ENCODE measurements around the gene KIAA0319L. TPM values are rescaled to one million over a fixed set of nuclear protein-coding genes. Genes with fewer than 3 reads are reported as not detected.

KIAA0319L gene
- total RNA-seq, 1 experiment from 2014 or later = 46.4 TPM

DNA sequence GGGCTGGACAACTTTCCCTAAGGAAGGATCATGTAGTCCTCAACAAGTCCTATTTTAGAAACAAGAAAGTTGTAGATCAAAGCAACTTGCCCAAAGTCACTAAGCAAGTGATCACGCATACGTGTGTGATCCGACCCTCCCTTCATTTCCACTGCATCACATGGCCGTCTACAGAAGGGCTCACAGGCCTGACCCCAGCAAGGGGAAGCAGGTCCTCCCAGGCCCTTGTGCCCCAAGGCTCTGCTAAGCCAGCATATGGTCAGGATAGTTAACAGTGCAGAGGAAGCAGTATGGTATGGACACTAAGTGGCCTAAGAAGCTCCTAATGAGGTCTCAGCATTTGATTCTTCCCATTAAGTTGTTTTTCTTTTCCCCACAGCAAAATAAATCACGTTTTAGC lies 40.7 kb upstream of the KIAA0319L start:
- Histone ChIP-seq H2BK15ac (ENCODE audit: low read depth, low read length) (no peak overlapping the region), H2BK12ac (ENCODE audit: insufficient read length, low read depth, low read length) (no peak overlapping the region), H4K5ac (ENCODE audit: insufficient read length, low read depth, low read length) (no peak overlapping the region), H4K20me1 (ENCODE audit: control insufficient read depth, insufficient read depth, insufficient read length) (no peaks in the 10 kb centered on the region), H3T11ph (ENCODE audit: low read length) (no peak overlapping the region), H2AK5ac (ENCODE audit: insufficient read length, low read length) (no peak overlapping the region), H4K8ac (replicated peaks; ENCODE audit: insufficient read length, low read depth, low read length) (no peak overlapping the region), H2AFZ (ENCODE audit: low read length) (no peak overlapping the region), H3K4me1 (ENCODE audit: insufficient read depth, low read length) (no peaks in the 10 kb centered on the region), H3K9me3 (ENCODE audit: control insufficient read depth, low read depth, low read length) (no peaks in the 10 kb centered on the region), H2BK120ac (ENCODE audit: low read depth, low read length, poor library complexity, severe bottlenecking) (no peak overlapping the region), H3K23ac (ENCODE audit: insufficient read length, low read depth, low read length) (no peak overlapping the region), H3K27ac (ENCODE audit: insufficient read length, low read depth, low read length) (no peak overlapping the region), H3K4ac (ENCODE audit: low read depth, low read length) (no peak overlapping the region), H3K79me1 (ENCODE audit: insufficient read depth, low read depth, low read length, poor library complexity, severe bottlenecking) (no peaks in the 10 kb centered on the region), H2BK20ac (ENCODE audit: low read depth, low read length, poor library complexity, severe bottlenecking) (no peak overlapping the region), H2BK5ac (ENCODE audit: insufficient read length, low read length) (no peak overlapping the region), H3K56ac (ENCODE audit: insufficient read length, low read depth, low read length) (no peak overlapping the region), H3K14ac (ENCODE audit: insufficient read depth, low read length) (no peak overlapping the region), H3K18ac (ENCODE audit: insufficient read length, low read depth, low read length) (no peak overlapping the region), H3K23me2 (ENCODE audit: insufficient read length, low read depth, low read length, poor library complexity, severe bottlenecking) (no peaks in the 10 kb centered on the region), H4K91ac (ENCODE audit: insufficient read length, low read depth, low read length) (no peak overlapping the region), H3K27me3 (ENCODE audit: insufficient read depth, low read length) (no peaks in the 10 kb centered on the region), H3K4me2 (ENCODE audit: insufficient read depth, insufficient read length, low read length) (no peak overlapping the region), H3K79me2 (ENCODE audit: insufficient read depth, low read length) (no peaks in the 10 kb centered on the region), H3K9ac (ENCODE audit: extremely low read depth, insufficient read length, low read length) (no peak overlapping the region)
- WGBS (ENCODE audit: extremely low coverage, insufficient read length, low lambda C conversion rate) = no CpG with 5 or more reads among the region's 5 CpGs
- no peaks in the 10 kb centered on the region for H3K27me3 Mint-ChIP-seq (ENCODE audit: low read depth)
- no peak for DNase-seq
- H3K9me3 Mint-ChIP-seq = no peaks in the 10 kb centered on the region
- H3K27ac Mint-ChIP-seq = no peak overlapping the region
- no peaks in the 10 kb centered on the region for H3K4me1 Mint-ChIP-seq
- H3K36me3 Mint-ChIP-seq (ENCODE audit: insufficient read depth in 1 of 3, low read depth in 3 of 3) = peaks cover 3 to 21% (median 11%) of the 10 kb centered on the region in 3 experiments
- H3K4me3 Mint-ChIP-seq = no peak overlapping the region
- TF ChIP-seq CTCF (conservative IDR thresholded peaks at IDR 0.05) = no peak

Measured in H9 (cell line).